A549 (cell line): Measurements from ENCODE around the gene CALML4. TPM values are rescaled to one million over a fixed set of nuclear protein-coding genes. Genes with fewer than 3 reads are reported as not detected.
"Not testable (repeated sequence)": the region's sequence is repeated elsewhere in the genome, so short reads cannot be mapped to it uniquely, and the experiment has no call there.

Experiments
- ATAC-seq, 2 experiments: fragments of 200-7000 bp in 1 of 2; fragments of >200 bp in 1 of 2; cut with Nextera tagmentation in 1 of 2; cut with Tn5 transposase in 1 of 2; 3 replicates each; pipeline versions ENCODE4 v1.8.0 to v1.9.1; 2018 to 2020; ENCODE audit warnings: mild to moderate bottlenecking in 1 of 2, moderate library complexity in 1 of 2
- CTCF ChIA-PET: fragments of 300-600 bp; sonication (Branson Sonifier 250); formaldehyde crosslinking; extraction: SDS; loops from one replicate; lab custom pipeline; 2021; ENCODE audit warnings: antibody characterized with exemption, inconsistent platforms; lab: Yijun Ruan, JAX
- POLR2A ChIA-PET: fragments of 350-600 bp; formaldehyde crosslinking; extraction: SDS; loops from one replicate; lab custom pipeline; 2021; ENCODE audit warnings: antibody characterized with exemption, inconsistent platforms; lab: Yijun Ruan, JAX
- DNase-seq, 2 experiments: peaks; one replicate each; pipeline versions ENCODE4 v3.0.0 to v3.0.0-alpha.2; 2011 to 2016; ENCODE audit warnings: low read depth in 1 of 2, low spot score in 1 of 2
- FAIRE-seq: peaks from 2 replicates; lab custom pipeline; 2011; peaks lifted over from hg19 to GRCh38; lab: Jason Lieb, UNC
- H3K27ac ChIP-seq, 2 experiments: fragments of >200 bp; sonication (Bioruptor Twin); formaldehyde crosslinking; 3 replicates each; pipeline ENCODE4 v1.5.1; 2016 to 2017
- H3K4me1 ChIP-seq: fragments of >200 bp; sonication (Bioruptor Twin); formaldehyde crosslinking; 3 replicates; pipeline ENCODE4 v1.6.1; 2016
- H3K4me2 ChIP-seq: fragments of >200 bp; sonication (Bioruptor Twin); formaldehyde crosslinking; 3 replicates; pipeline ENCODE4 v1.6.1; 2016
- H3K4me3 ChIP-seq: fragments of >200 bp; sonication (Bioruptor Twin); formaldehyde crosslinking; 3 replicates; pipeline ENCODE4 v1.5.1; 2016
- H3K9me3 ChIP-seq: fragments of >200 bp; sonication (Bioruptor Twin); formaldehyde crosslinking; 3 replicates; pipeline ENCODE4 v1.6.1; 2016
- CHD4 ChIP-seq: fragments of 200-600 bp; sonication (generic); IDR thresholded peaks from 2 replicates; pipeline ENCODE4 v1.6.1; 2016; ENCODE audit warnings: antibody characterized with exemption, mild to moderate bottlenecking, borderline replicate concordance
- E2F6 ChIP-seq: IDR thresholded peaks from 2 replicates; pipeline ENCODE4 v1.6.1; 2012; ENCODE audit warnings: low read depth, borderline replicate concordance
- EHMT2 ChIP-seq: fragments of 200-600 bp; sonication (generic); IDR thresholded peaks from 2 replicates; pipeline ENCODE4 v1.6.1; 2016; ENCODE audit warnings: antibody characterized with exemption, low read depth, mild to moderate bottlenecking, moderate library complexity
- ELK1 ChIP-seq: fragments of 150-350 bp; IDR thresholded peaks from 2 replicates; pipeline ENCODE4 v1.6.1; 2014; ENCODE audit warnings: low read depth, mild to moderate bottlenecking, low read length
- EP300 ChIP-seq, 2 experiments: fragments of >200 bp; sonication (Bioruptor Twin); formaldehyde crosslinking; IDR thresholded peaks; 2 replicates in 1 of 2; 3 replicates in 1 of 2; pipeline ENCODE4 v1.6.1; 2016 to 2017
- ESRRA ChIP-seq: fragments of 150-350 bp; IDR thresholded peaks from 2 replicates; pipeline ENCODE4 v1.6.1; 2014; ENCODE audit warnings: mild to moderate bottlenecking, low read length, borderline replicate concordance
- FOXS1 ChIP-seq: fragments of 250-450 bp; sonication (Bioruptor Pico); IDR thresholded peaks from 2 replicates; pipeline ENCODE4 v1.5.0; 2020; ENCODE audit warnings: mild to moderate bottlenecking, moderate library complexity
- GATA3 ChIP-seq: IDR thresholded peaks from 2 replicates; pipeline ENCODE4 v1.6.1; 2012; ENCODE audit warnings: borderline replicate concordance
- HEYL ChIP-seq: fragments of 250-450 bp; sonication (Bioruptor Pico); IDR thresholded peaks from 2 replicates; pipeline ENCODE4 v1.8.0; 2021; ENCODE audit warnings: mild to moderate bottlenecking, moderate library complexity
- JUNB ChIP-seq: fragments of >200 bp; sonication (Bioruptor Twin); formaldehyde crosslinking; IDR thresholded peaks from 2 replicates; pipeline ENCODE4 v1.6.1; 2016
- KDM1A ChIP-seq: fragments of 200-600 bp; sonication (generic); IDR thresholded peaks from 2 replicates; pipeline ENCODE4 v1.6.1; 2016; ENCODE audit warnings: low read depth, mild to moderate bottlenecking
- MAX ChIP-seq: IDR thresholded peaks from 2 replicates; pipeline ENCODE4 v1.6.1; 2012
- MAZ ChIP-seq: fragments of 150-350 bp; IDR thresholded peaks from 2 replicates; pipeline ENCODE4 v1.6.1; 2014; ENCODE audit warnings: antibody characterized with exemption, low read depth, low read length, borderline replicate concordance
- NFE2L2 ChIP-seq: fragments of 150-350 bp; conservative IDR thresholded peaks from 2 replicates; pipeline ENCODE4 v1.6.1; 2014; ENCODE audit warnings: low read length
- NR3C1 ChIP-seq: fragments of >200 bp; sonication (Bioruptor Twin); formaldehyde crosslinking; IDR thresholded peaks from 3 replicates; pipeline ENCODE4 v1.6.1; 2017
- POLR2A ChIP-seq: IDR thresholded peaks from 2 replicates; pipeline ENCODE4 v1.6.1; 2012; ENCODE audit warnings: mild to moderate bottlenecking, low read length
- REST ChIP-seq: fragments of 200-600 bp; sonication (generic); IDR thresholded peaks from 2 replicates; pipeline ENCODE4 v1.6.1; 2016; ENCODE audit warnings: antibody characterized with exemption, mild to moderate bottlenecking, moderate library complexity
- RNF2 ChIP-seq: fragments of 200-600 bp; sonication (generic); IDR thresholded peaks from 2 replicates; pipeline ENCODE4 v1.6.1; 2016; ENCODE audit warnings: low read depth, mild to moderate bottlenecking, antibody characterized with exemption, moderate library complexity, borderline replicate concordance
- SREBF2 ChIP-seq: fragments of 450-650 bp; IDR thresholded peaks from 2 replicates; pipeline ENCODE4 v1.6.1; 2014; ENCODE audit warnings: mild to moderate bottlenecking, moderate library complexity
- TP53 ChIP-seq: fragments of 250-450 bp; sonication (Bioruptor Pico); IDR thresholded peaks from 2 replicates; pipeline ENCODE4 v1.5.0; 2021; ENCODE audit warnings: mild to moderate bottlenecking, moderate library complexity
- WGBS: methylation state at CpG from one replicate; pipeline ENCODE4 v1.1.6; 2017; ENCODE audit errors: missing lambda C conversion rate; 5-methylcytosine and 5-hydroxymethylcytosine counted together
- polyA plus RNA-seq, 4 experiments: library from polyadenylated mRNA; depleted of rRNA in 3 of 4; stranded (reverse); fragments of >200 nt; fragmentation: RNase III in 1 of 4; extraction: RNeasy Plus Mini Kit Qiagen cat#74134 plus additional on column Dnase treatment in 1 of 4; gene quantifications; 2 replicates in 3 of 4; 3 replicates in 1 of 4; pipeline ENCODE4 v1.2.3, GENCODE V29; 2011 to 2017

CALML4 gene
- polyA plus RNA-seq, 2 of the 4 experiments (the other 2 are of a cell fraction), result 12.1 to 18.2 TPM

- TF ChIP-seq REST, result no peak
- no peak for TF ChIP-seq POLR2A
- TF ChIP-seq RNF2, result no peak
- TF ChIP-seq MAX, result no peak
Observed at GRCh38 chr15:68203956-68204355, 1.2 kb downstream of the CALML4 start (continued).

- ChIA-PET POLR2A (no interaction called here), CTCF (interaction anchor here (0.5 to 2.7 kb wide), 4 partner anchors 8 to 415 kb away, joined by 3 to 9 read pairs (median 3); no protein-coding TSS in a partner anchor)
- WGBS, result 93% methylated on average over 5 of the region's 5 CpGs
- H3K27ac ChIP-seq, result no peak overlapping the region
- no peak overlapping the region for H3K4me2 ChIP-seq
- H3K4me1 ChIP-seq, result peaks cover 4% of the 10 kb centered on the region; the same call in 1 of the 3 replicates
- FAIRE-seq, result no peak
- H3K4me3 ChIP-seq, result no peak overlapping the region
- DNase-seq, result no peak
- TF ChIP-seq ESRRA, result no peak
- TF ChIP-seq TP53 (CRISPR knock-in tag), result no peak
- no peak for TF ChIP-seq JUNB
- no peak for TF ChIP-seq EP300 (IDR thresholded peaks at IDR 0.05)
- TF ChIP-seq FOXS1, result no peak
- TF ChIP-seq SREBF2, result no peak
- TF ChIP-seq KDM1A, result no peak
- TF ChIP-seq ELK1, result no peak
- TF ChIP-seq GATA3, result no peak
- TF ChIP-seq HEYL (CRISPR knock-in tag), result no peak
- no peak for TF ChIP-seq E2F6
- TF ChIP-seq NFE2L2, result no peak
- no peak for TF ChIP-seq NR3C1
- TF ChIP-seq MAZ, result no peak
- no peak for TF ChIP-seq EHMT2
- no peak for TF ChIP-seq CHD4
- H3K9me3 ChIP-seq, result no peaks in the 10 kb centered on the region
- ATAC-seq, result no peak
Observed at GRCh38 chr15:68203486-68203885, 1.6 kb downstream of the CALML4 start.

- POLR2A ChIA-PET, ATAC-seq, H3K27ac ChIP-seq, H3K9me3 ChIP-seq, H3K4me2 ChIP-seq, FAIRE-seq, H3K4me3 ChIP-seq, DNase-seq, H3K4me1 ChIP-seq: not testable (repeated sequence)
- 94% methylated on average over 7 of the region's 7 CpGs for WGBS
- CTCF ChIA-PET, result interaction anchor here (0.6 to 3.4 kb wide), 3 partner anchors 8 to 47 kb away, joined by 3 to 19 read pairs (median 4); no protein-coding TSS in a partner anchor
Observed at GRCh38 chr15:68202994-68203393, 2.1 kb downstream of the CALML4 start.
